Gastroesophageal sphincter (tissue), 4 donors: ENCODE data around the gene RECQL5. TPM values are rescaled to one million over a fixed set of nuclear protein-coding genes. Genes with fewer than 3 reads are reported as not detected.

Experiments used
- ATAC-seq: fragments of 150-250 bp; one replicate; pipeline ENCODE4 v1.9.1; 2016; ENCODE audit warnings: mild to moderate bottlenecking, moderate library complexity
- H3K27ac ChIP-seq, 4 donors: fragments of 200-600 bp; sonication (generic) in 3 of 4; 1 replicate in 3 of 4; 2 replicates in 1 of 4; pipeline ENCODE4 v1.5.1; 2016 to 2019
- H3K27me3 ChIP-seq: fragments of 200-600 bp; sonication (generic); one replicate; pipeline ENCODE4 v1.5.1; 2019
- H3K36me3 ChIP-seq, 2 donors: fragments of 200-600 bp; sonication (generic); one replicate each; pipeline ENCODE4 v1.5.1; 2019; ENCODE audit warnings: control low read depth in 1 of 2
- H3K4me1 ChIP-seq, 3 donors: fragments of 200-600 bp; sonication (generic); 1 replicate in 2 of 3; 2 replicates in 1 of 3; pipeline ENCODE4 v1.5.1; 2016 to 2019; ENCODE audit warnings: control low read depth in 2 of 3
- H3K4me3 ChIP-seq, 2 donors: fragments of 200-600 bp; sonication (generic); one replicate each; pipeline ENCODE4 v1.5.1; 2019; ENCODE audit warnings: mild to moderate bottlenecking in 1 of 2, moderate library complexity in 1 of 2
- H3K9me3 ChIP-seq, 3 donors: fragments of 200-600 bp; sonication (generic); one replicate each; pipeline ENCODE4 v1.5.1; 2017 to 2019; ENCODE audit warnings: control low read depth in 2 of 3
- EP300 ChIP-seq: sonication (generic); formaldehyde crosslinking; IDR thresholded peaks from one replicate; pipeline ENCODE4 v1.6.1; 2017; ENCODE audit warnings: antibody characterized with exemption, mild to moderate bottlenecking
- POLR2A ChIP-seq, 2 donors: fragments of 450-650 bp; IDR thresholded peaks; one replicate each; pipeline ENCODE4 v1.6.1; 2017; ENCODE audit warnings: antibody characterized with exemption in 2 of 2, mild to moderate bottlenecking in 2 of 2, moderate library complexity in 1 of 2
- POLR2AphosphoS5 ChIP-seq: sonication (generic); formaldehyde crosslinking; IDR thresholded peaks from one replicate; pipeline ENCODE4 v1.6.1; 2017; ENCODE audit warnings: antibody characterized with exemption
- WGBS, 2 donors: methylation state at CpG; one replicate each; pipeline ENCODE4 v1.1.5; 2018; ENCODE audit warnings: low coverage in 1 of 2; 5-methylcytosine and 5-hydroxymethylcytosine counted together
- total RNA-seq, 4 donors: library from RNA; depleted of rRNA; stranded (reverse); fragments of >200 nt; gene quantifications; one replicate each; pipeline ENCODE4 v1.1.0, GENCODE V29; 2016
- TF ChIP-seq, protein P1 (sequence below), 4 experiments: fragments of 200-600 bp in 2 of 4; fragments of 450-650 bp in 2 of 4; sonication (generic) in 1 of 4; IDR thresholded peaks; one replicate each; pipeline ENCODE4 v1.5.1; 2017 to 2019; ENCODE audit warnings: antibody characterized with exemption in 4 of 4, mild to moderate bottlenecking in 2 of 4, moderate library complexity in 2 of 4

Gene RECQL5
- total RNA-seq, 4 donors from 2014 or later = 6.4 to 15.1 (median 13.6) TPM

DNA sequence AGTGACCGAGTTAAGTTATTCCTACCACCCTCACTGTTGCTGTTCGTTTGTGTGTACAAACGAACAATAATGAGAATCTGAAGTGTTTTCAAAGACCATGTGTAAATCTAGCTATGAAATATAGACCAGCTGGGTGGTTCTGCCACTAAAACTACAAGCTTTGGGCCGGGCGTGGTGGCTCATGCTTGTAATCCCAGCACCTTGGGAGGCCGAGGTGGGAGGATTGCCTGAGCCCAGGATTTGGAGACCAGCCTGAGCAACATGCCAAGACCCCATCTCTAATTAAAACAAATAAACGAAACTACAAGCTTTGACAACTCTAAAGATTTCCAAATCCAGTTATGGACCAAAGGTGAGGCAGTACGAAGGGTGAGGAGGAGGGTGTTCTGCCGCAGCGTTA lies 973 bp downstream of the RECQL5 start:
- 77 to 91% methylated on average over 6 of the region's 10 CpGs for WGBS, 2 donors
- TF ChIP-seq, protein P1, sequence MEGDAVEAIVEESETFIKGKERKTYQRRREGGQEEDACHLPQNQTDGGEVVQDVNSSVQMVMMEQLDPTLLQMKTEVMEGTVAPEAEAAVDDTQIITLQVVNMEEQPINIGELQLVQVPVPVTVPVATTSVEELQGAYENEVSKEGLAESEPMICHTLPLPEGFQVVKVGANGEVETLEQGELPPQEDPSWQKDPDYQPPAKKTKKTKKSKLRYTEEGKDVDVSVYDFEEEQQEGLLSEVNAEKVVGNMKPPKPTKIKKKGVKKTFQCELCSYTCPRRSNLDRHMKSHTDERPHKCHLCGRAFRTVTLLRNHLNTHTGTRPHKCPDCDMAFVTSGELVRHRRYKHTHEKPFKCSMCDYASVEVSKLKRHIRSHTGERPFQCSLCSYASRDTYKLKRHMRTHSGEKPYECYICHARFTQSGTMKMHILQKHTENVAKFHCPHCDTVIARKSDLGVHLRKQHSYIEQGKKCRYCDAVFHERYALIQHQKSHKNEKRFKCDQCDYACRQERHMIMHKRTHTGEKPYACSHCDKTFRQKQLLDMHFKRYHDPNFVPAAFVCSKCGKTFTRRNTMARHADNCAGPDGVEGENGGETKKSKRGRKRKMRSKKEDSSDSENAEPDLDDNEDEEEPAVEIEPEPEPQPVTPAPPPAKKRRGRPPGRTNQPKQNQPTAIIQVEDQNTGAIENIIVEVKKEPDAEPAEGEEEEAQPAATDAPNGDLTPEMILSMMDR (IDR thresholded peaks at IDR 0.05) = no peak
- Histone ChIP-seq H3K36me3 (peaks cover 0 to 63% of the 10 kb centered on the region in 2 donors), H3K4me1 (peaks cover 6 to 46% (median 16%) of the 10 kb centered on the region in 3 donors), H3K4me3 (peak overlapping the region in 1 of 2 donors; percentile 78), H3K9me3 (no peaks in the 10 kb centered on the region), H3K27me3 (no peaks in the 10 kb centered on the region), H3K27ac (no peak overlapping the region)
- ATAC-seq = no peak

GRCh38 chr17:75664099-75664549 lies 2.8 kb downstream of the RECQL5 start:
- H3K36me3 ChIP-seq = peaks cover 0 to 63% of the 10 kb centered on the region in 2 donors
- no peak overlapping the region for H3K27ac ChIP-seq
- no peak overlapping the region for H3K4me3 ChIP-seq
- WGBS, 2 donors = 79 to 91% methylated on average over 2 of the region's 3 CpGs
- peaks cover 6 to 30% (median 16%) of the 10 kb centered on the region in 3 donors for H3K4me1 ChIP-seq
- no peaks in the 10 kb centered on the region for H3K9me3 ChIP-seq
- ATAC-seq = no peak
- TF ChIP-seq, protein P1 (IDR thresholded peaks at IDR 0.05) = no peak
- TF ChIP-seq POLR2AphosphoS5 (no peak), EP300 (no peak), POLR2A (IDR thresholded peaks at IDR 0.05) (no peak)
- no peaks in the 10 kb centered on the region for H3K27me3 ChIP-seq

GRCh38 chr17:75662511-75662910 lies 4.4 kb downstream of the RECQL5 start:
- Histone ChIP-seq H3K27me3 (no peaks in the 10 kb centered on the region), H3K4me3 (no peak overlapping the region), H3K9me3 (no peaks in the 10 kb centered on the region), H3K36me3 (peaks cover 0 to 67% of the 10 kb centered on the region in 2 donors), H3K4me1 (peaks cover 0 to 14% (median 9%) of the 10 kb centered on the region in 3 donors), H3K27ac (no peak overlapping the region)
- TF ChIP-seq POLR2AphosphoS5 (no peak), POLR2A (IDR thresholded peaks at IDR 0.05) (no peak), EP300 (no peak)
- TF ChIP-seq, protein P1 (IDR thresholded peaks at IDR 0.05) = no peak
- no peak for ATAC-seq
- WGBS, 2 donors = 82 to 100% methylated on average over 2 to 6 of the region's 9 CpGs

GRCh38 chr17:75661531-75661930 lies 5.4 kb downstream of the RECQL5 start:
- H3K36me3 ChIP-seq = peaks cover 0 to 74% of the 10 kb centered on the region in 2 donors
- no peaks in the 10 kb centered on the region for H3K27me3 ChIP-seq
- H3K4me1 ChIP-seq = peaks cover 0 to 11% (median 9%) of the 10 kb centered on the region in 3 donors
- no peak overlapping the region for H3K27ac ChIP-seq
- H3K9me3 ChIP-seq = no peaks in the 10 kb centered on the region
- TF ChIP-seq EP300 (no peak), POLR2AphosphoS5 (no peak), POLR2A (IDR thresholded peaks at IDR 0.05) (no peak)
- TF ChIP-seq, protein P1 (IDR thresholded peaks at IDR 0.05) = no peak
- 76% methylated on average over 3 of the region's 4 CpGs; no CpG with 5 or more reads in 1 of the 2 donors for WGBS, 2 donors
- no peak for ATAC-seq
- H3K4me3 ChIP-seq = no peak overlapping the region

DNA sequence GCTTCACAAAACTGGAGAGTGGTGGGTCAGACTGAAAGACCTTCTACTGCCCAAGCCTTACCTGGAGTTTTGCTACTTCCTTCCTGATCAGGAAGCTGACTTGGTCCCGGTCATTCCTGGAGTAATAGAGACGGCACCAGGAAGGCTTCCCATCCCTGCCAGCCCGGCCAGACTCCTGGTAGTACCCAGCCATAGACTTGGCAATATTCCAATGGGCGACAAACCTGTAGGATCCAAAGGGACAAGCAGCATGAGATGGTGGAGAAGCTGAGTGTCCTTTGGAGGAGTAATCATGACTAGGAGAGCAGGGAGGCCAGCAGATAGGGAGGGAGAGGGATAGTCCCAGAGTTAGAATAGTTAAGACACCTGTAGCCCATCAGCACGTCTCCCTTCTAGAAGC lies 8.7 kb downstream of the RECQL5 start:
- Histone ChIP-seq H3K4me1 (no peaks in the 10 kb centered on the region), H3K9me3 (no peaks in the 10 kb centered on the region), H3K36me3 (peaks cover 0 to 93% of the 10 kb centered on the region in 2 donors), H3K27ac (no peak overlapping the region), H3K4me3 (no peak overlapping the region), H3K27me3 (no peaks in the 10 kb centered on the region)
- TF ChIP-seq, protein P1 (IDR thresholded peaks at IDR 0.05) = no peak
- TF ChIP-seq POLR2A (IDR thresholded peaks at IDR 0.05) = no peak
- no peak for TF ChIP-seq EP300
- TF ChIP-seq POLR2AphosphoS5 = no peak
- 50 to 80% methylated on average over 2 of the region's 5 CpGs for WGBS, 2 donors
- no peak for ATAC-seq
